HepG2 (cell line): ENCODE data around the gene LHX5. TPM values are rescaled to one million over a fixed set of nuclear protein-coding genes. Genes with fewer than 3 reads are reported as not detected.

Experiments
- ARNT ChIP-seq: fragments of 450-650 bp; IDR thresholded peaks from 2 replicates; pipeline ENCODE4 v1.6.1; 2017
- CTCF ChIP-seq: sonication (generic); formaldehyde crosslinking; IDR thresholded peaks from 2 replicates; pipeline ENCODE4 v1.5.0; 2020; ENCODE audit warnings: mild to moderate bottlenecking, missing genetic modification reagents, moderate library complexity
- ETV5 ChIP-seq: IDR thresholded peaks from 2 replicates; pipeline ENCODE4 v1.6.1; 2018; ENCODE audit warnings: missing biosample characterization, missing genetic modification reagents, inconsistent platforms, borderline replicate concordance
- GATA4 ChIP-seq: sonication (generic); IDR thresholded peaks from 2 replicates; pipeline ENCODE4 v1.6.1; 2016; ENCODE audit warnings: antibody characterized with exemption, low read depth, borderline replicate concordance
- GFI1 ChIP-seq: sonication (generic); formaldehyde crosslinking; IDR thresholded peaks from 2 replicates; pipeline ENCODE4 v1.5.0; 2020; ENCODE audit warnings: missing genetic modification reagents, mild to moderate bottlenecking, borderline replicate concordance
- HIVEP1 ChIP-seq: sonication (generic); formaldehyde crosslinking; IDR thresholded peaks from 2 replicates; pipeline ENCODE4 v1.4.0; 2020; ENCODE audit warnings: mild to moderate bottlenecking, missing genetic modification reagents
- JUNB ChIP-seq: sonication (generic); formaldehyde crosslinking; IDR thresholded peaks from 2 replicates; pipeline ENCODE4 v1.8.0; 2022; ENCODE audit warnings: missing genetic modification reagents, mild to moderate bottlenecking, borderline replicate concordance
- NCOR1 ChIP-seq: fragments of 200-600 bp; sonication (generic); IDR thresholded peaks from 2 replicates; pipeline ENCODE4 v1.7.0; 2017; ENCODE audit warnings: antibody characterized with exemption, low read length, borderline replicate concordance
- TCF12 ChIP-seq, 2 experiments: fragments of 450-650 bp in 1 of 2; sonication (generic) in 1 of 2; formaldehyde crosslinking in 1 of 2; IDR thresholded peaks; 2 replicates each; pipeline versions ENCODE4 v1.6.1 to v1.8.0; 2017 to 2022; ENCODE audit warnings: antibody characterized with exemption in 1 of 2, mild to moderate bottlenecking in 1 of 2, missing genetic modification reagents in 1 of 2, moderate library complexity in 1 of 2
- TEAD3 ChIP-seq: optimal IDR thresholded peaks from 2 replicates; pipeline ENCODE3; 2016; ENCODE audit warnings: borderline replicate concordance
- ZC3H13 ChIP-seq: sonication (generic); formaldehyde crosslinking; IDR thresholded peaks from 2 replicates; pipeline ENCODE4 v1.8.1; 2023; ENCODE audit warnings: mild to moderate bottlenecking, missing genetic modification reagents, moderate library complexity
- ZMYM3 ChIP-seq: sonication (generic); formaldehyde crosslinking; IDR thresholded peaks from 2 replicates; pipeline ENCODE4 v1.5.1; 2020; ENCODE audit warnings: mild to moderate bottlenecking, missing genetic modification reagents
- ZNF547 ChIP-seq: sonication (generic); formaldehyde crosslinking; IDR thresholded peaks from 2 replicates; pipeline ENCODE4 v1.5.1; 2020; ENCODE audit warnings: mild to moderate bottlenecking, missing genetic modification reagents
- ZNF674 ChIP-seq: sonication (generic); formaldehyde crosslinking; IDR thresholded peaks from 2 replicates; pipeline ENCODE4 v1.5.0; 2020; ENCODE audit warnings: low read depth, mild to moderate bottlenecking, missing genetic modification reagents
- ZNF777 ChIP-seq: sonication (generic); formaldehyde crosslinking; IDR thresholded peaks from 2 replicates; pipeline ENCODE4 v1.4.0; 2020; ENCODE audit warnings: missing genetic modification reagents
- ZNF800 ChIP-seq: sonication (generic); formaldehyde crosslinking; IDR thresholded peaks from 2 replicates; pipeline ENCODE4 v1.4.0; 2020; ENCODE audit warnings: missing genetic modification reagents
- ZZZ3 ChIP-seq: sonication (generic); formaldehyde crosslinking; IDR thresholded peaks from 2 replicates; pipeline ENCODE4 v1.4.0; 2020; ENCODE audit warnings: missing genetic modification reagents, mild to moderate bottlenecking, borderline replicate concordance
- polyA plus RNA-seq, 8 experiments: library from polyadenylated mRNA; depleted of rRNA in 3 of 8; stranded (reverse) in 7 of 8; unstranded in 1 of 8; fragments of >200 nt; fragmentation: Illumina TruSeq in 4 of 8; extraction: Trizol in 4 of 8; gene quantifications; 2 replicates each; pipeline versions ENCODE4 v1.2.1 to v1.2.3, GENCODE V29; 2011 to 2016; ENCODE audit warnings: low read depth in 4 of 8, missing spikeins in 1 of 8, mixed read lengths in 1 of 8; ENCODE audit not compliant: insufficient read depth in 1 of 8
- total RNA-seq, 5 experiments: library from RNA; depleted of rRNA; stranded (reverse); fragments of >200 nt; fragmentation: Illumina TruSeq; extraction: Trizol; gene quantifications; 2 replicates each; pipeline ENCODE4 v1.2.3, GENCODE V29; 2016; ENCODE audit warnings: low read depth in 1 of 5

The LHX5 gene
- total and polyA plus RNA-seq, 2 of the 13 experiments (the other 11 are each of a cell fraction or from before 2014, with no cell fraction given): not detected

- TF ChIP-seq ZC3H13 (CRISPR knock-in tag): no peak
- TF ChIP-seq CTCF (CRISPR knock-in tag): peak; percentile 80
- no peak for TF ChIP-seq TCF12 (IDR thresholded peaks at IDR 0.05)
- TF ChIP-seq TCF12 (CRISPR knock-in tag; IDR thresholded peaks at IDR 0.05): no peak
- TF ChIP-seq GFI1 (CRISPR knock-in tag): no peak
- TF ChIP-seq ZNF800 (CRISPR knock-in tag): no peak
- no peak for TF ChIP-seq ZNF777 (CRISPR knock-in tag)
- TF ChIP-seq TEAD3: peak; percentile 25
- no peak for TF ChIP-seq ZNF547 (CRISPR knock-in tag)
- TF ChIP-seq NCOR1: no peak
- TF ChIP-seq ARNT: no peak
- peak; percentile 88 for TF ChIP-seq ZMYM3 (CRISPR knock-in tag)
- no peak for TF ChIP-seq ZNF674
- no peak for TF ChIP-seq ZZZ3 (CRISPR knock-in tag)
- no peak for TF ChIP-seq HIVEP1
- TF ChIP-seq ETV5 (CRISPR knock-in tag): no peak
- TF ChIP-seq JUNB: no peak
- no peak for TF ChIP-seq GATA4
These were observed 46.5 kb downstream of the LHX5 start (continued) for GRCh38 chr12:113424915-113425823.
